Mesothelial cell of epicardium (in vitro differentiated cells): Measurements from ENCODE around the gene FAM186B. TPM values are rescaled to one million over a fixed set of nuclear protein-coding genes. Genes with fewer than 3 reads are reported as not detected.

Experiments
- DNase-seq, 2 experiments: peaks; one replicate each; pipeline ENCODE4 v3.0.0; 2021; ENCODE audit warnings: low spot score in 2 of 2; ENCODE audit not compliant: unreplicated experiment in 2 of 2
- H3K27ac Mint-ChIP-seq: 2 replicates; pipeline ENCODE4 v1.8.0; 2021; ENCODE audit warnings: mixed read lengths
- H3K27me3 Mint-ChIP-seq: 2 replicates; pipeline ENCODE4 v1.8.0; 2021; ENCODE audit warnings: low read depth, mixed read lengths
- H3K36me3 Mint-ChIP-seq: 2 replicates; pipeline ENCODE4 v1.8.0; 2021; ENCODE audit warnings: mixed read lengths
- H3K4me1 Mint-ChIP-seq: 2 replicates; pipeline ENCODE4 v1.8.0; 2021; ENCODE audit warnings: mixed read lengths
- H3K4me3 Mint-ChIP-seq: 2 replicates; pipeline ENCODE4 v1.8.0; 2021; ENCODE audit warnings: mild to moderate bottlenecking, moderate library complexity, mixed read lengths
- H3K9me3 Mint-ChIP-seq: 2 replicates; pipeline ENCODE4 v1.8.0; 2021; ENCODE audit warnings: mixed read lengths
- total RNA-seq: library from RNA; stranded (reverse); gene quantifications from 3 replicates; pipeline ENCODE4 v1.2.1, GENCODE V29; 2021
- TF ChIP-seq, protein P1 (sequence below): fragments of 200-600 bp; sonication (generic); IDR thresholded peaks from one replicate; pipeline ENCODE4 v1.5.0; 2021; ENCODE audit warnings: antibody characterized with exemption; ENCODE audit not compliant: unreplicated experiment

The FAM186B gene
- total RNA-seq, 1 donor from 2014 or later = 0.40 TPM

DNA sequence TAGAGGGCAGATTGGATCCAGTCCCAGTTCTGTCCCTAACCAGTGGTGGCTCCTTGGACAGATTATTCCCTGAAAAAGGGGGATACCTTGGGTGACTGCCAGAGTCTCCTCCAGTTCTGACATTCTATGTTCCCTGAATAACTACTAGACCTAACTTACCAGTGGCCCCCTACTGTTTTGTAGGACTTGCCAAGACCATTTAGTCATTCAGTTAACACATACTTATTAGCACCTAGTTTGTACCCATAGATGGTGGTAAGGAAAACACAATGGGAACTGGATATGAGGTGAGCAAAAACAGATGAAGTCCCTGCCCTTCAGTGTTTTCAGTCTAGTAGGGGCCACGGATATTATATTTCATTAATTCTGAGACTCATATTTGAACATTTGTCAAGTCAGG, 21.4 kb upstream of the FAM186B start:
- Mint-ChIP-seq H3K27ac (no peak overlapping the region), H3K4me3 (no peak overlapping the region), H3K4me1 (peaks cover 12% of the 10 kb centered on the region), H3K36me3 (no peaks in the 10 kb centered on the region), H3K9me3 (no peaks in the 10 kb centered on the region), H3K27me3 (no peaks in the 10 kb centered on the region)
- TF ChIP-seq, protein P1, sequence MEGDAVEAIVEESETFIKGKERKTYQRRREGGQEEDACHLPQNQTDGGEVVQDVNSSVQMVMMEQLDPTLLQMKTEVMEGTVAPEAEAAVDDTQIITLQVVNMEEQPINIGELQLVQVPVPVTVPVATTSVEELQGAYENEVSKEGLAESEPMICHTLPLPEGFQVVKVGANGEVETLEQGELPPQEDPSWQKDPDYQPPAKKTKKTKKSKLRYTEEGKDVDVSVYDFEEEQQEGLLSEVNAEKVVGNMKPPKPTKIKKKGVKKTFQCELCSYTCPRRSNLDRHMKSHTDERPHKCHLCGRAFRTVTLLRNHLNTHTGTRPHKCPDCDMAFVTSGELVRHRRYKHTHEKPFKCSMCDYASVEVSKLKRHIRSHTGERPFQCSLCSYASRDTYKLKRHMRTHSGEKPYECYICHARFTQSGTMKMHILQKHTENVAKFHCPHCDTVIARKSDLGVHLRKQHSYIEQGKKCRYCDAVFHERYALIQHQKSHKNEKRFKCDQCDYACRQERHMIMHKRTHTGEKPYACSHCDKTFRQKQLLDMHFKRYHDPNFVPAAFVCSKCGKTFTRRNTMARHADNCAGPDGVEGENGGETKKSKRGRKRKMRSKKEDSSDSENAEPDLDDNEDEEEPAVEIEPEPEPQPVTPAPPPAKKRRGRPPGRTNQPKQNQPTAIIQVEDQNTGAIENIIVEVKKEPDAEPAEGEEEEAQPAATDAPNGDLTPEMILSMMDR = no peak
- no peak for DNase-seq

DNA sequence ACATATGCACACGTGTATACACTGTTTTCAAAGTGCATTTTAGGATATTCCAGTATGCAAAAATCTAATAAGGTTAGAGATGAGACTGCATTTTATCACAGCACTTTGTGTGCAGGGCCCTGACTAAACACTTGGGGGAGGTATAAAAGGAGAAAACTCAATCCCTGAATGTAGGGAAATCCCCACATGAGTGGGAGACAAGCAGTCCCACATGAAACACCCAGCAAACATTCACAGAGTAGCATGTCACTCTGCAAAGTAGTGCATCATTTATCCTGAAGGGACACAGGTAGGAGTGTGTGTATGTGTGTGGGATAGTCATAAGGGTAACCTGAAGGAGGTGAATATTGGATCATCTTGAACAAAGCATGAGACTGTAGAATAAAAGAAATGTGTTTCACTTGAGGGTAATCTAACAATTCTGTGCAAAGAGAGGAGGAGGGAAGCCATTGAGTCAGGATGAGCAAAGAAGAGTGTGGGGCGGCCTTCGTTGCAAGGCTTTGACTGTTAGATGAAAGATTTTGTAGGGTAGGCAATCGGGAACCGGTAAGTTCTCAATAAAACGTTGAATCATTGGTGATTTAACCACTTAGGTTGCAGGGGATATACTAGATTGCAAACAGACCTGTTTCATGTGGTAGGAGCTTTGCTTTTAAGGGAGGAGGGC, 20.9 kb upstream of the FAM186B start:
- Mint-ChIP-seq H3K4me3 (no peak overlapping the region), H3K36me3 (no peaks in the 10 kb centered on the region), H3K4me1 (peaks cover 17% of the 10 kb centered on the region), H3K9me3 (no peaks in the 10 kb centered on the region), H3K27ac (no peak overlapping the region), H3K27me3 (no peaks in the 10 kb centered on the region)
- no peak for DNase-seq
- TF ChIP-seq, protein P1 = no peak

DNA sequence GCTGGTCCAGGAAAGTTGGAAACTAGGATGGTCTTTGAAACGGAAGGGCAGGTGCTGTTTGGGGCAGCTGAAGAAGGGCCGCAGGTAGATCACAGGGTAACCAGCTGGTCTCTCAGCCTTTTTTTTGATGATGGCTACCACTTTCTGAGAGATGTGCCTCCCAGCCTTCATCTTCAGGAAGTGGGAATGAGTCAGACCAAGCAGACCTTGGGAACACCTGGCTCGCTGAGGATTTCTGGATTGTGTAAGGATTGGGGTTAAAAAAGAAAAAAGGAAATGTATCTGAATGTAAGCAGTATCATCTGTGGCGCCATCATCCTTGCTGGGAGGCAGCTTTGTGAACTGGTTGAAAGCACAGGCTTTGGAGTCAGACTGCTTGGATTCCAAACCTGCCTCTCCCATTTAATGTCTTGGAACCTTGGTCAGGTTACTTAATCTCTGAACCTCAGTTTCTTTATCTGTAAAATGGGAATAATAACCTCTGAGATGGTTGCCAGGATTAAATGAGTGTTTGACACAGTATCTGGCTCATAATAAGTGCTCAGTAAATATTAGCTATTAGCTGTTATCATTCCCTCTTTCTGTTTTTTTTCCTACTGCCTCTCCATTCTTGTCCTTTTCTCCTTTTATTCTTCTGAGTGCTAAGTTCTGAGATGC, 19.6 kb upstream of the FAM186B start:
- Mint-ChIP-seq H3K4me3 (peak overlapping the region; percentile 53), H3K9me3 (no peaks in the 10 kb centered on the region), H3K4me1 (peaks cover 21% of the 10 kb centered on the region), H3K36me3 (no peaks in the 10 kb centered on the region), H3K27ac (peak overlapping the region; percentile 76), H3K27me3 (no peaks in the 10 kb centered on the region)
- no peak for DNase-seq
- TF ChIP-seq, protein P1 = no peak

DNA sequence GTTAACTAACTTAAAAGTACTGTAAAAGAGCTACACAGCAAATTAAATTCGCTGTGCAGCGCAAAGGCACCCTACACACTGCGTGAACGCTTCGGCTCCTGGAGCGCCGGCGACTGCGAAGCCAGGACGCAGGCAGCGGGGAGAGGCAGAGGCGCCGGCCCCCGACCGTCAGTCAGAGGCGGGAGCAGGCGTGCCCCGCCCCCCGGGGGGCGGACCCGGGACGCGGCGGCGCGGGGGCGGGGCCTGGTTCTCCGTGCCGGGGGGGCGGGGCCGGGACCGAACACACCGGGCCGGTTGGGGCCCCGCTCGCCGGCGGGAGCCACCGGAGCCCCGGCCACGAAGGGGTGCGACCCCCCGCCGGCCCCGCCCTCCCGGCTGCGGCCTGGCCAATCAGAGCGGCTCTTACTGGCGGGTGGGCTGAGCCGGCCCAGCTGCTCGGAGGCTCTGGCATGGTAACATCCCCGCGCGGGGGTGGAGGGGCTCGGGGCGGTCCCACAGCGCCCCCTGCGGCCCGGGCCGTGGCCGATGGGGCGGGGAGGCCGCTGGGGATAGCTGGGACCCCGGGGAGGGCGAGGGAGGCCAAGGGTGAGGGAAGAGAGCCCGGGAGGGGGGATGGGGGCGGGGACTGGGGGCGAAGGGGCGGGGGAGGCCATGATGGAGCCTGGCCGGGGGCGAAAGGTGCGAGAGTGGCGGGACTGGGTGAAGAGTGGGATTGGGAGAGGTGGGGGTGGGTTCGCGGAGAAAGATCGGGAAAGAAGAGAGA, 17.9 kb upstream of the FAM186B start, which contains the start of gene PRPF40B:
Gene PRPF40B, plus strand, starts transcription at position 420 of the 763 bp plus-strand sequence. Its CDS starts 30 bp downstream, at position 450.
- H3K27ac Mint-ChIP-seq = peak within 1 kb of the TSS; percentile 93
- peak within 1 kb of the TSS; percentile 83 for H3K4me3 Mint-ChIP-seq
- TF ChIP-seq, protein P1 = peak; percentile 35
- no peaks in the 10 kb centered on the region for H3K9me3 Mint-ChIP-seq
- H3K4me1 Mint-ChIP-seq = peaks cover 32% of the 10 kb centered on the region
- H3K36me3 Mint-ChIP-seq = no peaks in the 10 kb centered on the region
- peak; percentile 85 to 90 for DNase-seq
- no peaks in the 10 kb centered on the region for H3K27me3 Mint-ChIP-seq

DNA sequence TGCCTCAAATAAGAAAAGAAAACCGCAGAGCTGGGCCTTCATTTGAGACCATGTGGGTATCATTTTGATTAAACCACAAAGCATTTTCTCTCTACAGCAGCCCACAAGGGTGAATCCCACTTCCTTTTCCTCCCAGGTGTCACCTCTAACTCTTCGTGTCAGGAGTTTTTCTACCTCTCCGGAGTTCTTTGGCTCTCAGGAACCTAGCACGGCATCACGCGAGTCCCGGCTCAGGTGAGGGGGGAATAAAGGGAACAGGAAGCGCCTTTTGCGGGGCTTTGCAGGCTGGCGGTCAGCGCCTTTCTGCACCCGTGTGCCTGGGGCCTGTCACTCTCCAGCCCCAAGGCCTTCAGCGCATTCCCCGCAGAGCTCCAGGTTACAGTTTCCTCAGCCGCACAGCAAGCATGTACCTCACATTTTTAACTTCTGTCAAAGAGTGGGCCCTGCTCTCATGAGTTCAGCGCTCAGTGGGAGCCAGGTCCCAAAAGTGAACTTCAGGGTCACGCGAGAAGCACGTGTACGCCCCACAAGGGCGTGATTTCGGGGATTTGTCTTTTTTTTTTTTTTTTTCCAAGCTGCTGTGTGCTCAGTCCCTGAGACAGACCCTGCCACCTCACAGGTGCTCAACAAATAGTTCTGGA, 17.2 kb upstream of the FAM186B start:
- Mint-ChIP-seq H3K27ac (peak overlapping the region; percentile 93), H3K9me3 (no peaks in the 10 kb centered on the region), H3K27me3 (no peaks in the 10 kb centered on the region), H3K36me3 (no peaks in the 10 kb centered on the region), H3K4me3 (peak overlapping the region; percentile 83), H3K4me1 (peaks cover 35% of the 10 kb centered on the region)
- TF ChIP-seq, protein P1 = no peak
- no peak for DNase-seq
